Choroid plexus epithelial cell (primary cell): ENCODE measurements around the gene FEN1.

Experiments
- DNase-seq: peaks from one replicate; pipeline ENCODE4 v3.0.0-alpha.2; 2010; ENCODE audit warnings: low read depth
- H3K4me3 ChIP-seq: 2 replicates; pipeline ENCODE4 v1.5.1; 2011; ENCODE audit warnings: low read depth, mild to moderate bottlenecking, control low read depth, low read length, moderate library complexity
- CTCF ChIP-seq: conservative IDR thresholded peaks from 2 replicates; pipeline ENCODE4 v1.5.1; 2011; ENCODE audit warnings: low read depth, mild to moderate bottlenecking, control low read depth, inconsistent platforms, low read length, moderate library complexity

Gene FEN1

GRCh38 chr11:61760946-61761345, 31.8 kb upstream of the FEN1 start:
- H3K4me3 ChIP-seq = no peak overlapping the region
- DNase-seq = no peak
- TF ChIP-seq CTCF = no peak

- TF ChIP-seq CTCF = no peak
- DNase-seq = no peak
- H3K4me3 ChIP-seq = no peak overlapping the region
These were observed 31.1 kb upstream of the FEN1 start for GRCh38 chr11:61761440-61762222.

GRCh38 chr11:61762223-61762615, 30.5 kb upstream of the FEN1 start:
- no peak for TF ChIP-seq CTCF
- DNase-seq = no peak
- no peak overlapping the region for H3K4me3 ChIP-seq

- no peak for DNase-seq
- no peak for TF ChIP-seq CTCF
- H3K4me3 ChIP-seq = no peak overlapping the region
These were observed 29.9 kb upstream of the FEN1 start for GRCh38 chr11:61762798-61763197.

GRCh38 chr11:61763930-61764605, 28.6 kb upstream of the FEN1 start:
- DNase-seq = no peak
- no peak for TF ChIP-seq CTCF
- H3K4me3 ChIP-seq = no peak overlapping the region

- TF ChIP-seq CTCF = peak; percentile 26
- H3K4me3 ChIP-seq = no peak overlapping the region
- DNase-seq = no peak
These were observed 28.0 kb upstream of the FEN1 start for GRCh38 chr11:61764606-61765260.
